A549 treated with ZK216348 at 1 μM for 4 hours (cell line): ENCODE data around the gene PCMT1. TPM values are rescaled to one million over a fixed set of nuclear protein-coding genes. Genes with fewer than 3 reads are reported as not detected.

Experiments
- total RNA-seq: library from RNA; stranded (reverse); fragments of 200-300 nt; extraction: Qiagen RNA extraction; gene quantifications from 5 replicates; pipeline ENCODE4 v1.2.3, GENCODE V29; 2022; ENCODE audit warnings: low read depth

PCMT1 gene
- 83.5 to 91.6 TPM (median 87.4 TPM) in 5 replicates for total RNA-seq

GRCh38 chr6:149749594-149750135, at the start of gene PCMT1:
TSS of gene PCMT1 (plus strand) at chr6:149749741. CDS start at chr6:149749902, 161 bp downstream.

GRCh38 chr6:149717588-149718458, 31.7 kb upstream of the PCMT1 start, which contains the start of gene LATS1:
TSS of gene LATS1 (minus strand) at chr6:149718101. CDS start at chr6:149702126, 15,975 bp downstream.

GRCh38 chr6:149746147-149746946, 3.2 kb upstream of the PCMT1 start, which contains the start of gene NUP43:
TSS of gene NUP43 (minus strand) at chr6:149746529. CDS start at chr6:149746495, 34 bp downstream.

Other genes starting within 250 kb of the PCMT1 start
- 13.0 to 29.4 TPM (median 14.5 TPM) in 5 replicates for gene PPIL4, start 203.7 kb upstream of the PCMT1 start, total RNA-seq
- 20.4 to 35.5 TPM (median 25.9 TPM) in 5 replicates for gene GINM1, start 183.4 kb upstream of the PCMT1 start, total RNA-seq
- 9.3 to 12.2 TPM (median 11.0 TPM) in 5 replicates for gene KATNA1, start 101.0 kb upstream of the PCMT1 start, total RNA-seq
- gene LATS1, start 31.6 kb upstream of the PCMT1 start, total RNA-seq = 5.5 to 9.6 TPM (median 7.2 TPM) in 5 replicates
- 10.3 to 15.5 TPM (median 15.2 TPM) in 5 replicates for gene NUP43, start 3.2 kb upstream of the PCMT1 start, total RNA-seq
- gene LRP11, start 114.6 kb downstream of the PCMT1 start, total RNA-seq = 23.6 to 43.8 TPM (median 38.1 TPM) in 5 replicates
- 2.1 to 4.1 TPM (median 2.7 TPM) in 5 replicates for gene RAET1E, start 148.4 kb downstream of the PCMT1 start, total RNA-seq
- gene RAET1G, start 173.4 kb downstream of the PCMT1 start, total RNA-seq = 7.7 to 10.6 TPM (median 9.8 TPM) in 5 replicates
- 3.3 to 4.3 TPM (median 3.9 TPM) in 5 replicates for gene ULBP2, start 192.3 kb downstream of the PCMT1 start, total RNA-seq
- 0.73 to 1.3 TPM (median 1.00 TPM) in 5 replicates for gene ULBP1, start 214.2 kb downstream of the PCMT1 start, total RNA-seq